Uterus (tissue), 4 donors: Measurements from ENCODE around the gene SPOCD1. TPM values are rescaled to one million over a fixed set of nuclear protein-coding genes. Genes with fewer than 3 reads are reported as not detected.

Experiments
- DNase-seq, 2 donors: peaks; one replicate each; pipeline ENCODE4 v3.0.0-alpha.2; 2019 to 2020
- H3K27ac ChIP-seq, 2 donors: fragments of 200-600 bp; sonication (generic); 1 replicate in 1 of 2; 2 replicates in 1 of 2; pipeline ENCODE4 v1.5.1; 2016 to 2018
- H3K27me3 ChIP-seq, 2 donors: fragments of 200-600 bp; sonication (generic); one replicate each; pipeline ENCODE4 v1.5.1; 2018 to 2019; ENCODE audit warnings: control low read depth in 1 of 2
- H3K36me3 ChIP-seq, 2 donors: fragments of 200-600 bp; sonication (generic); one replicate each; pipeline ENCODE4 v1.5.1; 2019; ENCODE audit warnings: control low read depth in 1 of 2
- H3K4me1 ChIP-seq, 2 donors: fragments of 200-600 bp; sonication (generic); one replicate each; pipeline ENCODE4 v1.5.1; 2018 to 2019; ENCODE audit warnings: control low read depth in 1 of 2
- H3K4me3 ChIP-seq, 2 donors: fragments of 200-600 bp; sonication (generic); 1 replicate in 1 of 2; 2 replicates in 1 of 2; pipeline ENCODE4 v1.5.1; 2018 to 2019; ENCODE audit warnings: mild to moderate bottlenecking in 1 of 2
- H3K9me3 ChIP-seq, 2 donors: fragments of 200-600 bp; sonication (generic); one replicate each; pipeline ENCODE4 v1.5.1; 2019; ENCODE audit warnings: control low read depth in 1 of 2
- CTCF ChIP-seq, 4 experiments: fragments of 200-600 bp in 2 of 4; fragments of 450-650 bp in 2 of 4; sonication (generic) in 2 of 4; IDR thresholded peaks; one replicate each; pipeline ENCODE4 v1.5.1; 2016 to 2019; ENCODE audit warnings: antibody characterized with exemption in 4 of 4, mild to moderate bottlenecking in 2 of 4, moderate library complexity in 1 of 4
- POLR2A ChIP-seq, 2 donors: fragments of 450-650 bp; IDR thresholded peaks; one replicate each; pipeline ENCODE4 v1.6.1; 2016; ENCODE audit warnings: antibody characterized with exemption in 2 of 2, mild to moderate bottlenecking in 1 of 2, moderate library complexity in 1 of 2
- intact Hi-C: fragments of 100-400 bp; cut with DNase I; formaldehyde crosslinking; loops from one replicate; pipeline ENCODE4 v1.15.1; 2023; ENCODE audit warnings: low total_unique reads
- total RNA-seq, 4 donors: library from RNA; depleted of rRNA in 3 of 4; stranded (reverse); fragments of >200 nt in 3 of 4; gene quantifications; one replicate each; pipeline versions ENCODE4 v1.1.0 to v1.2.4, GENCODE V29; 2014 to 2023
- donor health status: DM: yes; HTN: yes; CAD: no.

Gene SPOCD1
- total RNA-seq, 4 donors from 2014 or later: 1.2 to 1.5 TPM; not detected in 2

- Histone ChIP-seq H3K4me1 (peaks cover 0 to 4% of the 10 kb centered on the region in 2 donors), H3K27me3 (no peaks in the 10 kb centered on the region), H3K36me3 (no peaks in the 10 kb centered on the region), H3K27ac (no peak overlapping the region), H3K9me3 (no peaks in the 10 kb centered on the region), H3K4me3 (no peak overlapping the region)
- DNase-seq: no peak
- intact Hi-C loops: no loop called here
- no peak for TF ChIP-seq CTCF (IDR thresholded peaks at IDR 0.05)
- TF ChIP-seq POLR2A (IDR thresholded peaks at IDR 0.05): no peak
These were observed 15.7 kb downstream of the SPOCD1 start for GRCh38 chr1:31799895-31800673.

- H3K4me3 ChIP-seq: no peak overlapping the region
- DNase-seq: no peak
- no peaks in the 10 kb centered on the region for H3K9me3 ChIP-seq
- H3K36me3 ChIP-seq: no peaks in the 10 kb centered on the region
- H3K4me1 ChIP-seq: peaks cover 0 to 4% of the 10 kb centered on the region in 2 donors
- no peak for TF ChIP-seq CTCF (IDR thresholded peaks at IDR 0.05)
- TF ChIP-seq POLR2A (IDR thresholded peaks at IDR 0.05): no peak
- intact Hi-C loops: no loop called here
- H3K27ac ChIP-seq: no peak overlapping the region
- H3K27me3 ChIP-seq: no peaks in the 10 kb centered on the region
These were observed 16.5 kb downstream of the SPOCD1 start for GRCh38 chr1:31799196-31799894.

- H3K4me3 ChIP-seq: no peak overlapping the region
- peaks cover 0 to 4% of the 10 kb centered on the region in 2 donors for H3K4me1 ChIP-seq
- H3K27me3 ChIP-seq: no peaks in the 10 kb centered on the region
- TF ChIP-seq CTCF (IDR thresholded peaks at IDR 0.05) (no peak), POLR2A (IDR thresholded peaks at IDR 0.05) (no peak)
- no peaks in the 10 kb centered on the region for H3K9me3 ChIP-seq
- intact Hi-C loops: no loop called here
- H3K27ac ChIP-seq: no peak overlapping the region
- DNase-seq: no peak
- H3K36me3 ChIP-seq: no peaks in the 10 kb centered on the region
These were observed 17.2 kb downstream of the SPOCD1 start for GRCh38 chr1:31798433-31799195.

- H3K27ac ChIP-seq: no peak overlapping the region
- DNase-seq: no peak
- TF ChIP-seq POLR2A (IDR thresholded peaks at IDR 0.05): no peak
- no peak for TF ChIP-seq CTCF (IDR thresholded peaks at IDR 0.05)
- no peaks in the 10 kb centered on the region for H3K36me3 ChIP-seq
- H3K9me3 ChIP-seq: no peaks in the 10 kb centered on the region
- intact Hi-C loops: no loop called here
- no peak overlapping the region for H3K4me3 ChIP-seq
- peaks cover 0 to 4% of the 10 kb centered on the region in 2 donors for H3K4me1 ChIP-seq
- H3K27me3 ChIP-seq: no peaks in the 10 kb centered on the region
These were observed 17.8 kb downstream of the SPOCD1 start for GRCh38 chr1:31798086-31798432.
